Measurements from ENCODE around the gene FOXP1. TPM values are rescaled to one million over a fixed set of nuclear protein-coding genes. Genes with fewer than 3 reads are reported as not detected.
"Not testable (repeated sequence)": the region's sequence is repeated elsewhere in the genome, so short reads cannot be mapped to it uniquely, and the experiment has no call there.

FOXP1 gene
- total RNA-seq, 4 donors from 2014 or later, result 13.2 to 46.6 (median 29.2) TPM

DNA sequence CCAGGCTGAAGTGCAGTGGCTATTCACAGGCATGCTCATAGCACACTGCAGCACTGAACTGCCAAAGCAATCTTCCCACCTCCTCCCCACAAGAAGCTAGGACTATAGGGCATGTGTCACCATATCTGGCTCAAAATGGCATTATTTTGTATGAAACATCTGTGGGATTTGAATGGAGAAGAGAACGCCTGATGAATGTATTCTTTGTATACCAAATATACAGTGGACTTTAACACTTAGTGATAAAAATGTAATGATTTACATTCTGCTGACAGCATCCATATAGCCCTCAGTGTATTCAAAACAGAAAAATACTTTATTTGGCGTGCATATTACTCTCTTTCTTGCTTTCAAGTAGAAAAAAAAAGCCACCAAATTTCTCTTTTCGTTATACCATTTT is 257.8 kb downstream of the FOXP1 start:
- in situ Hi-C loops (cut with MboI; ENCODE audit: low sequenced_read_pairs in 4 of 4), result no loop called here
- no peak overlapping the region for H3K4me3 ChIP-seq
- DNase-seq (no peak), ATAC-seq (no peak)
- no peaks in the 10 kb centered on the region for H3K36me3 ChIP-seq
- TF ChIP-seq POLR2A (IDR thresholded peaks at IDR 0.05), result no peak
- TF ChIP-seq, protein P1, sequence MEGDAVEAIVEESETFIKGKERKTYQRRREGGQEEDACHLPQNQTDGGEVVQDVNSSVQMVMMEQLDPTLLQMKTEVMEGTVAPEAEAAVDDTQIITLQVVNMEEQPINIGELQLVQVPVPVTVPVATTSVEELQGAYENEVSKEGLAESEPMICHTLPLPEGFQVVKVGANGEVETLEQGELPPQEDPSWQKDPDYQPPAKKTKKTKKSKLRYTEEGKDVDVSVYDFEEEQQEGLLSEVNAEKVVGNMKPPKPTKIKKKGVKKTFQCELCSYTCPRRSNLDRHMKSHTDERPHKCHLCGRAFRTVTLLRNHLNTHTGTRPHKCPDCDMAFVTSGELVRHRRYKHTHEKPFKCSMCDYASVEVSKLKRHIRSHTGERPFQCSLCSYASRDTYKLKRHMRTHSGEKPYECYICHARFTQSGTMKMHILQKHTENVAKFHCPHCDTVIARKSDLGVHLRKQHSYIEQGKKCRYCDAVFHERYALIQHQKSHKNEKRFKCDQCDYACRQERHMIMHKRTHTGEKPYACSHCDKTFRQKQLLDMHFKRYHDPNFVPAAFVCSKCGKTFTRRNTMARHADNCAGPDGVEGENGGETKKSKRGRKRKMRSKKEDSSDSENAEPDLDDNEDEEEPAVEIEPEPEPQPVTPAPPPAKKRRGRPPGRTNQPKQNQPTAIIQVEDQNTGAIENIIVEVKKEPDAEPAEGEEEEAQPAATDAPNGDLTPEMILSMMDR (IDR thresholded peaks at IDR 0.05 in 4 of 5, conservative IDR thresholded peaks at IDR 0.05 in 1 of 5), result no peak
- no peak overlapping the region for H3K27ac ChIP-seq
- H3K27me3 ChIP-seq, result no peaks in the 10 kb centered on the region
- H3K9me3 ChIP-seq, result no peaks in the 10 kb centered on the region
- H3K4me1 ChIP-seq, result no peaks in the 10 kb centered on the region
- intact Hi-C loops (cut with DNase I; ENCODE audit: low total_unique reads), result no loop called here

DNA sequence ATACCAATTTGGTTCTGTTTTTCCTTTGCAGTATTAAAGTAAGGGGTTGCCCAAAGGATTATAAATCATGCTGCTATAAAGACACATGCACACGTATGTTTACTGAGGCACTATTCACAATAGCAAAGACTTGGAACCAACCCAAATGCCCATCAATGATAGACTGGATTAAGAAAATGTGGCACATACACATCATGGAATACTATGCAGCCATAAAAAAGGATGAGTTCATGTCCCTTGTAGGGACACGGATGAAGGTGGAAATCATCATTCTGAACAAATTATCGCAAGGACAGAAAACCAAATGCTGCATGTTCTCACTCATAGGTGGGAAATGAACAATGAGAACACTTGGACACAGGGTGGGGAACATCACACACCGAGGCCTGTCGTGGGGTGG is 259.3 kb downstream of the FOXP1 start:
- intact Hi-C loops (cut with DNase I; ENCODE audit: low total_unique reads); H3K27ac ChIP-seq; ATAC-seq; H3K4me1 ChIP-seq; H3K27me3 ChIP-seq; in situ Hi-C loops (cut with MboI; ENCODE audit: low sequenced_read_pairs in 4 of 4); DNase-seq; H3K4me3 ChIP-seq; H3K36me3 ChIP-seq; H3K9me3 ChIP-seq: not testable (repeated sequence)

DNA sequence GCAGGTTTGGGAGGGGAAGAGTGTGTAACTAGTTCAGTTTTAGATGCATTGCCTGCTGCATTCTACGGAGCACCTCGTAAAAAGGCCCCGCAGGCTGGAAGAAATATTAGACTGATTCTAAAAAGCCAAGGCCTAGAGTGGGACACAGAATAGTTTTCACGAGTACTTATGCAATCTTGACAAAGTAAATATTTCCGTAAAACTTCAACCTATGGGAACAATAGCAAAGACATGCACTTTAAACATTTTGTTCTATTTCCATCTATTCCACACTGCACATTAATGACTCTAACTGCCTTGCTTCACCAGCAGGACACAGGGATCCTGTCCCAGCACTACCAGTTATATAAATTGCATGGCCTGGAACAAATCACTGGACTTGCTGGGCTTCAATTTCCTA is 260.0 kb downstream of the FOXP1 start:
- intact Hi-C loops (cut with DNase I; ENCODE audit: low total_unique reads), result no loop called here
- no peak for ATAC-seq
- in situ Hi-C loops (cut with MboI; ENCODE audit: low sequenced_read_pairs in 4 of 4), result no loop called here
- Histone ChIP-seq H3K4me1 (no peaks in the 10 kb centered on the region), H3K36me3 (no peaks in the 10 kb centered on the region), H3K27me3 (no peaks in the 10 kb centered on the region), H3K4me3 (no peak overlapping the region), H3K27ac (no peak overlapping the region), H3K9me3 (no peaks in the 10 kb centered on the region)
- DNase-seq, result no peak
- TF ChIP-seq, protein P1 (IDR thresholded peaks at IDR 0.05 in 4 of 5, conservative IDR thresholded peaks at IDR 0.05 in 1 of 5), result no peak
- TF ChIP-seq POLR2A (IDR thresholded peaks at IDR 0.05), result no peak

DNA sequence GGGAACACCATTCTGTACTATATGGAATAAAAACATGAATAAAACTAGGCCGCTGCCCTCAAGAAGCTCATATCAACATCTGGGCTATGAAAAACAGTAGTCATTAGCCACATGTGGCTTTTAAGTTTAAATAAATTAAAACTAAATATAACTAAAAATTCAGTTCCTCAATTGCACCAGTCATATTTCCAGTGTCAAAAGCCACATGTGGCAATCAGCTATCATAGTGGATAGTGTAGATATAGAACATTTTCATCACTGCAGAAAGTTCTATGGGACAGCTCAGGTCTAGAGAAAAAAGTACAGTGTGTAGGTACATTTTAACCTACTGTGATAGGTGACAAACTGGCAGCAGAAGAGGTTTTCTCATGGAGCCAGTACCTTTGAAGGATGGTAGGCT is 261.4 kb downstream of the FOXP1 start:
- in situ Hi-C loops (cut with MboI; ENCODE audit: low sequenced_read_pairs in 4 of 4) (no loop called here), intact Hi-C loops (cut with DNase I; ENCODE audit: low total_unique reads) (no loop called here)
- H3K27me3 ChIP-seq, result no peaks in the 10 kb centered on the region
- DNase-seq, result no peak
- no peaks in the 10 kb centered on the region for H3K36me3 ChIP-seq
- no peak overlapping the region for H3K27ac ChIP-seq
- H3K4me3 ChIP-seq, result no peak overlapping the region
- no peaks in the 10 kb centered on the region for H3K4me1 ChIP-seq
- H3K9me3 ChIP-seq, result no peaks in the 10 kb centered on the region
- no peak for TF ChIP-seq POLR2A (IDR thresholded peaks at IDR 0.05)
- TF ChIP-seq, protein P1 (IDR thresholded peaks at IDR 0.05 in 4 of 5, conservative IDR thresholded peaks at IDR 0.05 in 1 of 5), result no peak
- no peak for ATAC-seq

DNA sequence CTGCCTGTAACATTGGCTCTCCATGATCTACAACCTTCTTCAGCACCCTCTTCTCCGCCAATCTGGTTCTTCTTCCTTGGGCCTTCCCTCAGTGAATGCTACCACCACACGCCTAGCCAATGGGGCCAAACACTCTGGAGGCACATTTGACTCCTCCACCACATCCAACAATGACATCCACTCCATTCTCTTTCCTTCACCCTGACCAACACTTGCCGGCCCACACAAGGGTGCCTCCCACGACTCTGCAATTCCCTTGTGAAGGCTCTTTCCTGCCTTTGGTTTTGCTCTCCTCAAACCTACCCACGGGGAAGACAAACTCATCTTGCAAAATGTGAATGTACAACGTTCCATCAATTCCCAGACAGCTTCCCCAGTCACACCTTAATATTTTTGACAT is 263.8 kb downstream of the FOXP1 start:
- ATAC-seq, result no peak
- in situ Hi-C loops (cut with MboI; ENCODE audit: low sequenced_read_pairs in 4 of 4) (no loop called here), intact Hi-C loops (cut with DNase I; ENCODE audit: low total_unique reads) (no loop called here)
- Histone ChIP-seq H3K4me3 (no peak overlapping the region), H3K9me3 (no peaks in the 10 kb centered on the region), H3K27ac (no peak overlapping the region), H3K4me1 (no peaks in the 10 kb centered on the region), H3K27me3 (no peaks in the 10 kb centered on the region), H3K36me3 (no peaks in the 10 kb centered on the region)
- TF ChIP-seq POLR2A (IDR thresholded peaks at IDR 0.05), result no peak
- TF ChIP-seq, protein P1 (IDR thresholded peaks at IDR 0.05 in 4 of 5, conservative IDR thresholded peaks at IDR 0.05 in 1 of 5), result no peak
- DNase-seq, result no peak
